Measurements from ENCODE around the gene CUX1. TPM values are rescaled to one million over a fixed set of nuclear protein-coding genes. Genes with fewer than 3 reads are reported as not detected.

Gene CUX1
- total and polyA plus RNA-seq, 10 of the 15 experiments (the other 5 are each of a cell fraction or from before 2014, with no cell fraction given) = 6.1 to 48.6 (median 25.9) TPM

GRCh38 chr7:102055181-102055976 is 238.0 kb downstream of the CUX1 start:
- FAIRE-seq = no peak
- no peak overlapping the region for H2AFZ ChIP-seq (ENCODE audit: control insufficient read depth, low read depth, low read length)
- H3K4me1 ChIP-seq (ENCODE audit: control insufficient read depth, insufficient read depth, low read length) = peaks cover 15% of the 10 kb centered on the region
- H3K27me3 ChIP-seq (replicated peaks in 1 of 2; ENCODE audit: control insufficient read depth in 2 of 2, insufficient read depth in 2 of 2, low read length in 1 of 2) = no peaks in the 10 kb centered on the region
- peak overlapping the region; percentile 38; the same call in 1 of the 2 replicates for H3K4me2 ChIP-seq (ENCODE audit: control insufficient read depth, insufficient read depth)
- no peak overlapping the region for H3K9ac ChIP-seq (ENCODE audit: control insufficient read depth, insufficient read depth, low read length)
- H3K36me3 ChIP-seq (ENCODE audit: control insufficient read depth in 2 of 2, insufficient read depth in 2 of 2, low read length in 1 of 2) = no peaks in the 10 kb centered on the region
- ChIA-PET SMC1A (ENCODE audit: uncharacterized antibody, unreplicated experiment) (interaction anchor here (0.6 to 2.3 kb wide), 22 partner anchors 9 to 311 kb away, joined by 3 to 15 read pairs (median 4); no protein-coding TSS in a partner anchor), RAD21 (ENCODE audit: unreplicated experiment) (interaction anchor here (1.1 to 2.4 kb wide), 8 partner anchors 9 to 198 kb away, joined by 3 to 19 read pairs (median 8); no protein-coding TSS in a partner anchor), CTCF (interaction anchor here (0.8 to 2.2 kb wide), 7 partner anchors 9 to 73 kb away, joined by 3 to 6 read pairs (median 4); no protein-coding TSS in a partner anchor), POLR2A (interaction anchor here (0.5 to 1.2 kb wide), 7 partner anchors 8 to 1667 kb away, joined by 3 to 5 read pairs (median 4); no protein-coding TSS in a partner anchor)
- intact Hi-C loops (cut with micrococcal nuclease; ENCODE audit: unreplicated experiment) (loop anchor here (5.0 kb wide), 1 partner anchor 198 kb away; no protein-coding TSS in a partner anchor), in situ Hi-C loops (cut with MboI) (no loop called here)
- peaks cover 15% of the 10 kb centered on the region; the same call in 2 of the 3 replicates for H3K9me3 ChIP-seq (replicated peaks; ENCODE audit: control insufficient read depth, insufficient read depth, low read length)
- no peaks in the 10 kb centered on the region for H3K79me2 ChIP-seq (ENCODE audit: control insufficient read depth, insufficient read depth, low read length)
- DNase-seq (ENCODE audit: low read depth, low spot score) = no peak
- peak; percentile 89 for ATAC-seq
- no peak for TF ChIP-seq KLF5 (IDR thresholded peaks at IDR 0.05; ENCODE audit: partially characterized antibody)
- TF ChIP-seq IKZF2 (IDR thresholded peaks at IDR 0.05) = peak; percentile 29 to 55; a peak in 1 of 4 replicates
- peak; percentile 19 for TF ChIP-seq SKIL (IDR thresholded peaks at IDR 0.05; ENCODE audit: low read depth, poor library complexity, severe bottlenecking)
- peak; percentile 26 to 35; a peak in 2 of 4 replicates for TF ChIP-seq BHLHE40 (IDR thresholded peaks at IDR 0.05; ENCODE audit: borderline replicate concordance in 1 of 2, low read depth in 2 of 2, low read length in 1 of 2)
- TF ChIP-seq DPF2 (IDR thresholded peaks at IDR 0.05) = peak; percentile 26; the same call in 1 of the 2 replicates
- peak; percentile 42; the same call in 1 of the 2 replicates for TF ChIP-seq IRF4 (IDR thresholded peaks at IDR 0.05; ENCODE audit: low read depth, low read length)
- TF ChIP-seq EP300 (IDR thresholded peaks at IDR 0.05; ENCODE audit: borderline replicate concordance in 1 of 2, control insufficient read depth in 1 of 2, low read depth in 2 of 2, low read length in 2 of 2) = peak in 1 of 2 experiments; percentile 32; a peak in 1 of 4 replicates
- TF ChIP-seq NFIC (IDR thresholded peaks at IDR 0.05; ENCODE audit: low read depth, low read length) = peak; percentile 51; the same call in 1 of the 2 replicates
- TF ChIP-seq RAD51 (IDR thresholded peaks at IDR 0.05) = peak; percentile 21; the same call in 1 of the 2 replicates
- TF ChIP-seq POLR2AphosphoS5 (IDR thresholded peaks at IDR 0.05; ENCODE audit: low read length) = no peak
- peak; percentile 90 for TF ChIP-seq JUNB (IDR thresholded peaks at IDR 0.05)
- peak; percentile 48; the same call in 1 of the 2 replicates for TF ChIP-seq FOXM1 (IDR thresholded peaks at IDR 0.05; ENCODE audit: low read depth, low read length)
- TF ChIP-seq ATF2 (IDR thresholded peaks at IDR 0.05; ENCODE audit: low read length) = no peak
- 0 out of 2 replicates have a peak, but pooled peaks have one; percentile 28 for TF ChIP-seq RUNX3 (IDR thresholded peaks at IDR 0.05; ENCODE audit: low read length)
- no peaks in the 10 kb centered on the region for H4K20me1 ChIP-seq (ENCODE audit: control insufficient read depth, insufficient read depth)
- BruUV-seq (replicated peaks) = TSS peak; percentile 45
- no peak overlapping the region for H3K4me3 ChIP-seq
- WGBS (ENCODE audit: insufficient coverage, insufficient replicate concordance, low lambda C conversion rate, missing lambda C conversion rate) = 0% methylated on average over 2 of the region's 2 CpGs
- H3K27ac ChIP-seq (ENCODE audit: control insufficient read depth, insufficient read depth) = no peak overlapping the region
